ENCODE data around the gene NTM. TPM values are rescaled to one million over a fixed set of nuclear protein-coding genes. Genes with fewer than 3 reads are reported as not detected.

NTM gene
- total and polyA plus RNA-seq, 2 experiments from 2014 or later = 1.1 to 1.7 TPM

GRCh38 chr11:132049205-132049604, 678.8 kb downstream of the NTM start:
- no peak for DNase-seq (ENCODE audit: low read depth in 1 of 2, low spot score in 1 of 2)
- no peaks in the 10 kb centered on the region for H3K9me3 ChIP-seq (ENCODE audit: low read depth)
- no peak overlapping the region for H3K27ac ChIP-seq
- H3K4me1 ChIP-seq (ENCODE audit: low read depth) = no peaks in the 10 kb centered on the region
- peaks cover 11% of the 10 kb centered on the region for H3K27me3 ChIP-seq
- no peak overlapping the region for H3K4me3 ChIP-seq
- no peak for TF ChIP-seq CTCF (IDR thresholded peaks at IDR 0.05; ENCODE audit: low read depth, low read length)
- H3K36me3 ChIP-seq = no peaks in the 10 kb centered on the region

GRCh38 chr11:132050049-132050448, 679.6 kb downstream of the NTM start:
- Histone ChIP-seq H3K4me1 (ENCODE audit: low read depth) (no peaks in the 10 kb centered on the region), H3K27me3 (peaks cover 17% of the 10 kb centered on the region), H3K27ac (no peak overlapping the region), H3K36me3 (no peaks in the 10 kb centered on the region), H3K4me3 (no peak overlapping the region), H3K9me3 (ENCODE audit: low read depth) (no peaks in the 10 kb centered on the region)
- TF ChIP-seq CTCF (IDR thresholded peaks at IDR 0.05; ENCODE audit: low read depth, low read length) = no peak
- no peak for DNase-seq (ENCODE audit: low read depth in 1 of 2, low spot score in 1 of 2)

GRCh38 chr11:132050577-132051165, 680.3 kb downstream of the NTM start:
- no peak for DNase-seq (ENCODE audit: low read depth in 1 of 2, low spot score in 1 of 2)
- Histone ChIP-seq H3K4me3 (no peak overlapping the region), H3K36me3 (no peaks in the 10 kb centered on the region), H3K27me3 (peaks cover 19% of the 10 kb centered on the region), H3K4me1 (ENCODE audit: low read depth) (no peaks in the 10 kb centered on the region), H3K27ac (no peak overlapping the region), H3K9me3 (ENCODE audit: low read depth) (no peaks in the 10 kb centered on the region)
- no peak for TF ChIP-seq CTCF (IDR thresholded peaks at IDR 0.05; ENCODE audit: low read depth, low read length)

GRCh38 chr11:132051704-132052103, 681.3 kb downstream of the NTM start:
- no peak for TF ChIP-seq CTCF (IDR thresholded peaks at IDR 0.05; ENCODE audit: low read depth, low read length)
- no peak for DNase-seq (ENCODE audit: low read depth in 1 of 2, low spot score in 1 of 2)
- no peaks in the 10 kb centered on the region for H3K4me1 ChIP-seq (ENCODE audit: low read depth)
- H3K36me3 ChIP-seq = no peaks in the 10 kb centered on the region
- H3K4me3 ChIP-seq = no peak overlapping the region
- no peaks in the 10 kb centered on the region for H3K9me3 ChIP-seq (ENCODE audit: low read depth)
- H3K27ac ChIP-seq = no peak overlapping the region
- peaks cover 22% of the 10 kb centered on the region for H3K27me3 ChIP-seq

GRCh38 chr11:132052342-132052741, 681.9 kb downstream of the NTM start:
- Histone ChIP-seq H3K36me3 (no peaks in the 10 kb centered on the region), H3K27me3 (peaks cover 24% of the 10 kb centered on the region), H3K4me1 (ENCODE audit: low read depth) (no peaks in the 10 kb centered on the region), H3K9me3 (ENCODE audit: low read depth) (no peaks in the 10 kb centered on the region), H3K4me3 (no peak overlapping the region), H3K27ac (no peak overlapping the region)
- TF ChIP-seq CTCF (IDR thresholded peaks at IDR 0.05; ENCODE audit: low read depth, low read length) = no peak
- DNase-seq (ENCODE audit: low read depth in 1 of 2, low spot score in 1 of 2) = no peak
